ENCODE data around the gene SLC2A3. TPM values are rescaled to one million over a fixed set of nuclear protein-coding genes. Genes with fewer than 3 reads are reported as not detected.
"Not testable (repeated sequence)": the region's sequence is repeated elsewhere in the genome, so short reads cannot be mapped to it uniquely, and the experiment has no call there.

Gene SLC2A3
- total RNA-seq (100 to 1,000 TPM; 105 to 106 TPM), polyA plus RNA-seq (96.6 TPM)

DNA sequence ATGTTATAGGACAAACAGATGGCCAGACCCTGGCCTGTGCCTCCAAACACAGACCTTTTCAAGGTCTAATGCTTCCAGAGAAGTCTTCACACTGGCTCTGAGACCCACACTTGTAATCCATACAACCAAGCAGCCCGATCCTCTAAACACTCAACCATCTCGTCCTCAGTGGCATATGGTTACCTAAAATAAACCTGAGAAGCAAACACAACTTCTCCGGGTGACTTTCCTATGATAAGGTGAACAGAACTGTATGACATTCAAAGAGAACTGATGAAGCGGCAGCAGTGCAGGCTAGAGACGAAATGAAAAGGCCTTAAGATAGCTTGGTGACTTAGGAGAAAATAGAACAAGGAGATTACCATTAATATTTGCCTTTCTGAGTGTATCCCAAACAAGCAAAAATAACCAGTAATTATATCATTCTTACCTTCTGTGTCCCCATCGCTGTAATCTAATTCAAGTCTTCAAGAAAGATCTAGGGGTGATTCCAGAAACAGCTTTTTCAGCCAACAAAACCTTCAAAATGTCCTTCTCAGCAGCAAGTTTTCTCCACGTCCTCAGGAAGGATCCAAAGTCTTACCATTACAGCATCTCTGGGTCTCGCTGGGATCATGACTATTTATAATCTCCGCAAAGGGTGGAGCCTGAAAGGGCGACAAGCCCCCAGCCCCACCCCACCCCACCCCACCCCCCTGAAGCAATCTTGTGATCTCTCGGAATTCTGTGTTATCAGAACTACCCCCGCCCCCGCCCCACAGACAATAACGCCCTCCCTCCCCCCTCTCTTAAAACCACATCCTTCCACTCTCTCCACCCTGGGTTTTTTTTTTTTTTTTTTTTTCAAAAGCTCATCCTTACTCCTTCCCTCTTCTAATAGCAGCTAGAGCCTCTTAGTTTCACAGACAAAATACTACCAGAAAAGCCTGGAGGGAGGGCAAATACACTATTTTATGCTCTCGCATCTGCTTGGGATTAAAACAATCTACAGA is at the start of gene SLC2A3:
Gene SLC2A3, minus strand, starts transcription at position 598 of the 992 bp plus-strand sequence. Its CDS starts 153 bp downstream, at position 445.
- peak within 1 kb of the TSS; percentile 100 for H3K4me3 ChIP-seq (ENCODE audit: low read length)
- Mint-ChIP-seq H3K36me3 (peaks cover 6 to 8% (median 8%) of the 10 kb centered on the region in 3 donors), H3K27ac (no peak within 1 kb of the TSS), H3K4me1 (peaks cover 14 to 17% (median 16%) of the 10 kb centered on the region in 3 donors), H3K9me3 (no peaks in the 10 kb centered on the region), H3K27me3 (no peaks in the 10 kb centered on the region), H3K4me3 (no peak within 1 kb of the TSS)
- peaks cover 43% of the 10 kb centered on the region for H3K4me1 ChIP-seq (ENCODE audit: insufficient read depth, low read length)
- peak; percentile 59 to 88 (median 86) for DNase-seq
- POLR2A ChIA-PET, result interaction anchor here (0.5 to 6.2 kb wide), 26 partner anchors 12 to 1825 kb away, joined by 3 to 182 read pairs (median 4); partner anchors contain the start of gene NECAP1
- CTCF ChIA-PET, result interaction anchor here (0.6 to 7.9 kb wide), 8 partner anchors 11 to 143 kb away, joined by 3 to 144 read pairs (median 7); no protein-coding TSS in a partner anchor
- H3K27me3 ChIP-seq (ENCODE audit: insufficient read depth, low read length, poor library complexity, severe bottlenecking), result no peaks in the 10 kb centered on the region
- no peaks in the 10 kb centered on the region for H3K9me3 ChIP-seq (ENCODE audit: low read length)
- peak within 1 kb of the TSS; percentile 94 for H3K27ac ChIP-seq (ENCODE audit: low read depth, low read length)
- H3K36me3 ChIP-seq (ENCODE audit: insufficient read depth, low read length), result peaks cover 29% of the 10 kb centered on the region

GRCh38 chr12:7984900-7985299 is 48.9 kb upstream of the SLC2A3 start:
- Histone ChIP-seq H3K4me3 (ENCODE audit: low read length) (no peak overlapping the region), H3K9me3 (ENCODE audit: low read length) (no peaks in the 10 kb centered on the region), H3K4me1 (ENCODE audit: insufficient read depth, low read length) (peaks cover 8% of the 10 kb centered on the region), H3K27me3 (ENCODE audit: insufficient read depth, low read length, poor library complexity, severe bottlenecking) (no peaks in the 10 kb centered on the region), H3K36me3 (ENCODE audit: insufficient read depth, low read length) (no peaks in the 10 kb centered on the region), H3K27ac (ENCODE audit: low read depth, low read length) (no peak overlapping the region)
- Mint-ChIP-seq H3K27me3 (no peaks in the 10 kb centered on the region), H3K27ac (peak overlapping the region in 1 of 8 donors; percentile 60), H3K9me3 (no peaks in the 10 kb centered on the region), H3K4me1 (peaks cover 7 to 18% (median 17%) of the 10 kb centered on the region in 3 donors), H3K36me3 (no peaks in the 10 kb centered on the region), H3K4me3 (no peak overlapping the region)
- no peak for DNase-seq
- ChIA-PET CTCF (interaction anchor here (1.3 kb wide), 1 partner anchor 52 kb away, joined by 8 read pairs; no protein-coding TSS in a partner anchor), POLR2A (no interaction called here)

DNA sequence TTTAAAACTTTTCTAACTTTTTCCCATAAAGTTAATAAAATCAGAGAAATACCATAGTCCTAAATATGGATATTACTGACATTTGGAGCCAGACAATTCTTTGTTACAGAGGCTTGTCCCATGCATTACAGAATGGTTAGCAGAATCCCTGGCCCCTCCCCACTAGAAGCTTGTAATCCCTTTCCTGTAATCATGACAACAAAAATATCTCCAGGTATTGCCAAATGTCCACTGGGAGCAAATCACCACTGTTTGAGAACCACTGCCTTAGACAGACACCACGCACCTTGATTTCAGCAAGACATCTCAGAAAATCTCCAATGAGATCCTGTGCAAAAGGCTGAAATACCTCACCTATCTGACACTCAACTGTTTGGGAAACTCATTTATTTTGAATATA is 47.5 kb upstream of the SLC2A3 start:
- H3K27ac ChIP-seq (ENCODE audit: low read depth, low read length); H3K4me3 ChIP-seq (ENCODE audit: low read length); H3K9me3 Mint-ChIP-seq; H3K27me3 Mint-ChIP-seq; H3K27me3 ChIP-seq (ENCODE audit: insufficient read depth, low read length, poor library complexity, severe bottlenecking); H3K9me3 ChIP-seq (ENCODE audit: low read length); DNase-seq; H3K27ac Mint-ChIP-seq; H3K4me3 Mint-ChIP-seq; H3K36me3 ChIP-seq (ENCODE audit: insufficient read depth, low read length); H3K36me3 Mint-ChIP-seq; CTCF ChIA-PET; H3K4me1 ChIP-seq (ENCODE audit: insufficient read depth, low read length): not testable (repeated sequence)
- POLR2A ChIA-PET, result interaction anchor here (0.6 kb wide), 1 partner anchor 100 kb away, joined by 7 read pairs; no protein-coding TSS in a partner anchor
- peaks cover 2 to 10% (median 3%) of the 10 kb centered on the region in 3 donors for H3K4me1 Mint-ChIP-seq

DNA sequence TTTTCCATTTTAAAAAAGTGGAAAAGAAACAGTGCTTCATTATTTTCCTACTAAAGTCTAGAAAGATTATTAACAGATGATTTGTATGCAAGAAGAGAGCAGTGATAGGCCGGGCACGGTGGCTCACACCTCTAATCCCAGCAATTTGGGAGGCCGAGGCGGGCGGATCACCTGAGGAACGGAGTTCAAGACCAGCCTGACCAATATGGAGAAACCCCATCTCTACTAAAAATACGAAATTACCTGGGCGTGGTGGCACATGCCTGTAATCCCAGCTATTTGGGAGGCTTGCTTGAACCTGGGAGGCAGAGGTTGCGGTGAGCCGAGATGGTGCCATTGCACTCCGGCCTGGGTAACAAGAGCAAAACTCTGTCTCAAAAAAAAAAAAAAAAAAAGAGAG is 47.0 kb upstream of the SLC2A3 start:
- H3K27me3 Mint-ChIP-seq; DNase-seq; H3K4me3 ChIP-seq (ENCODE audit: low read length); H3K36me3 Mint-ChIP-seq; H3K36me3 ChIP-seq (ENCODE audit: insufficient read depth, low read length); H3K4me3 Mint-ChIP-seq; H3K27ac ChIP-seq (ENCODE audit: low read depth, low read length); CTCF ChIA-PET; H3K9me3 ChIP-seq (ENCODE audit: low read length); H3K27ac Mint-ChIP-seq; H3K9me3 Mint-ChIP-seq; H3K4me1 ChIP-seq (ENCODE audit: insufficient read depth, low read length); H3K27me3 ChIP-seq (ENCODE audit: insufficient read depth, low read length, poor library complexity, severe bottlenecking): not testable (repeated sequence)
- POLR2A ChIA-PET, result interaction anchor here (0.6 kb wide), 1 partner anchor 100 kb away, joined by 7 read pairs; no protein-coding TSS in a partner anchor
- H3K4me1 Mint-ChIP-seq, result peaks cover 2 to 10% (median 3%) of the 10 kb centered on the region in 3 donors

GRCh38 chr12:7982332-7982735 is 46.3 kb upstream of the SLC2A3 start:
- H3K36me3 ChIP-seq (ENCODE audit: insufficient read depth, low read length); H3K4me1 ChIP-seq (ENCODE audit: insufficient read depth, low read length); H3K36me3 Mint-ChIP-seq; H3K4me3 Mint-ChIP-seq; H3K27me3 Mint-ChIP-seq; H3K9me3 ChIP-seq (ENCODE audit: low read length); H3K27ac ChIP-seq (ENCODE audit: low read depth, low read length); H3K4me3 ChIP-seq (ENCODE audit: low read length); DNase-seq; H3K27me3 ChIP-seq (ENCODE audit: insufficient read depth, low read length, poor library complexity, severe bottlenecking); H3K9me3 Mint-ChIP-seq: not testable (repeated sequence)
- ChIA-PET CTCF (interaction anchor here (2.1 kb wide), 1 partner anchor 11 kb away, joined by 6 read pairs; no protein-coding TSS in a partner anchor), POLR2A (interaction anchor here (0.7 kb wide), 1 partner anchor 244 kb away, joined by 3 read pairs; no protein-coding TSS in a partner anchor)
- Mint-ChIP-seq H3K4me1 (peaks cover 2 to 10% (median 3%) of the 10 kb centered on the region in 3 donors), H3K27ac (peak overlapping the region in 1 of 8 donors; percentile 6)

GRCh38 chr12:7981446-7981845 is 45.5 kb upstream of the SLC2A3 start:
- DNase-seq, result no peak
- Mint-ChIP-seq H3K4me1 (peaks cover 0 to 6% (median 0%) of the 10 kb centered on the region in 3 donors), H3K36me3 (no peaks in the 10 kb centered on the region), H3K27ac (no peak overlapping the region), H3K4me3 (no peak overlapping the region), H3K9me3 (no peaks in the 10 kb centered on the region), H3K27me3 (peaks cover 0 to 2% of the 10 kb centered on the region in 2 donors)
- no peaks in the 10 kb centered on the region for H3K4me1 ChIP-seq (ENCODE audit: insufficient read depth, low read length)
- no peaks in the 10 kb centered on the region for H3K36me3 ChIP-seq (ENCODE audit: insufficient read depth, low read length)
- ChIA-PET POLR2A (no interaction called here), CTCF (interaction anchor here (2.1 kb wide), 1 partner anchor 12 kb away, joined by 6 read pairs; no protein-coding TSS in a partner anchor)
- H3K27me3 ChIP-seq (ENCODE audit: insufficient read depth, low read length, poor library complexity, severe bottlenecking), result no peaks in the 10 kb centered on the region
- H3K4me3 ChIP-seq (ENCODE audit: low read length), result no peak overlapping the region
- H3K9me3 ChIP-seq (ENCODE audit: low read length), result no peaks in the 10 kb centered on the region
- no peak overlapping the region for H3K27ac ChIP-seq (ENCODE audit: low read depth, low read length)

GRCh38 chr12:7977351-7978124 is 41.6 kb upstream of the SLC2A3 start:
- H3K4me3 Mint-ChIP-seq; H3K4me1 ChIP-seq (ENCODE audit: insufficient read depth, low read length); H3K9me3 Mint-ChIP-seq; H3K4me3 ChIP-seq (ENCODE audit: low read length); DNase-seq; POLR2A ChIA-PET; H3K9me3 ChIP-seq (ENCODE audit: low read length); H3K36me3 ChIP-seq (ENCODE audit: insufficient read depth, low read length); H3K27ac Mint-ChIP-seq; H3K27ac ChIP-seq (ENCODE audit: low read depth, low read length); H3K36me3 Mint-ChIP-seq; H3K27me3 Mint-ChIP-seq; H3K27me3 ChIP-seq (ENCODE audit: insufficient read depth, low read length, poor library complexity, severe bottlenecking): not testable (repeated sequence)
- peaks cover under 1 to 14% (median 10%) of the 10 kb centered on the region in 3 donors for H3K4me1 Mint-ChIP-seq
- CTCF ChIA-PET, result interaction anchor here (1.0 to 1.4 kb wide), 2 partner anchors 16 to 44 kb away, joined by 3 to 4 read pairs; no protein-coding TSS in a partner anchor
